HG03103 (cell line): Measurements from ENCODE around the gene CSE1L.
"Not testable (repeated sequence)": the region's sequence is repeated elsewhere in the genome, so short reads cannot be mapped to it uniquely, and the experiment has no call there.

Experiments
- ATAC-seq: cut with Tn5 transposase; IDR thresholded peaks from one replicate; pipeline ENCODE4 v1.9.1; 2021; ENCODE audit warnings: low read depth; ENCODE audit not compliant: unreplicated experiment

Gene CSE1L

GRCh38 chr20:49119988-49120387, 73.9 kb downstream of the CSE1L start:
- ATAC-seq = no peak

GRCh38 chr20:49122920-49123319, 76.8 kb downstream of the CSE1L start:
- no peak for ATAC-seq

GRCh38 chr20:49123982-49124381, 77.9 kb downstream of the CSE1L start:
- no peak for ATAC-seq

GRCh38 chr20:49132995-49133478, 86.9 kb downstream of the CSE1L start:
- ATAC-seq = no peak

- ATAC-seq = no peak
Observed at GRCh38 chr20:49133571-49133970, 87.5 kb downstream of the CSE1L start.

- not testable (repeated sequence) for ATAC-seq
Observed at GRCh38 chr20:49134797-49135196, 88.7 kb downstream of the CSE1L start.

GRCh38 chr20:49136817-49137571, 90.9 kb downstream of the CSE1L start:
- no peak for ATAC-seq

GRCh38 chr20:49138431-49138830, 92.3 kb downstream of the CSE1L start:
- ATAC-seq = no peak

GRCh38 chr20:49140411-49140810, 94.3 kb downstream of the CSE1L start:
- ATAC-seq = no peak

- no peak for ATAC-seq
Observed at GRCh38 chr20:49140834-49141233, 94.7 kb downstream of the CSE1L start.
